Large intestine (tissue), 3 donors: ENCODE data around the gene PTGS2. TPM values are rescaled to one million over a fixed set of nuclear protein-coding genes. Genes with fewer than 3 reads are reported as not detected.

Experiments used
- DNase-seq, 2 donors: peaks; one replicate each; pipeline versions ENCODE4 v3.0.0 to v3.0.0-alpha.2; 2013
- H3K27ac ChIP-seq: one replicate; pipeline ENCODE4 v1.5.1; 2013; ENCODE audit warnings: low read length
- H3K27me3 ChIP-seq: 2 replicates; pipeline ENCODE4 v1.6.1; 2013; ENCODE audit warnings: low read length; ENCODE audit not compliant: control insufficient read depth, insufficient read depth
- H3K36me3 ChIP-seq: 2 replicates; pipeline ENCODE4 v1.6.1; 2013; ENCODE audit warnings: low read length; ENCODE audit not compliant: control insufficient read depth, insufficient read depth
- H3K4me1 ChIP-seq: one replicate; pipeline ENCODE4 v1.6.1; 2013; ENCODE audit warnings: low read length; ENCODE audit not compliant: control insufficient read depth, insufficient read depth
- H3K4me3 ChIP-seq: one replicate; pipeline ENCODE4 v1.5.1; 2013; ENCODE audit warnings: low read length
- H3K9me3 ChIP-seq: one replicate; pipeline ENCODE4 v1.6.1; 2013; ENCODE audit warnings: mild to moderate bottlenecking, low read depth, low read length, moderate library complexity; ENCODE audit not compliant: control insufficient read depth
- WGBS: methylation state at CpG from one replicate; pipeline ENCODE4 v1.1.5; 2013; ENCODE audit warnings: low lambda C conversion rate; ENCODE audit not compliant: insufficient coverage; 5-methylcytosine and 5-hydroxymethylcytosine counted together
- polyA plus RNA-seq: library from polyadenylated mRNA; unstranded; fragments of 120-200 nt; gene quantifications from one replicate; pipeline ENCODE4 v1.2.1, GENCODE V29; 2013

PTGS2 gene
- polyA plus RNA-seq, 1 donor: 12.3 TPM

- H3K4me1 ChIP-seq: no peaks in the 10 kb centered on the region
- no peak for DNase-seq
- no CpG with 5 or more reads among the region's 6 CpGs for WGBS
These were observed 56.7 kb downstream of the PTGS2 start for GRCh38 chr1:186623551-186623950.

More at GRCh38 chr1:186623551-186623950, 56.7 kb downstream of the PTGS2 start:
- Histone ChIP-seq H3K36me3 (no peaks in the 10 kb centered on the region), H3K27me3 (no peaks in the 10 kb centered on the region), H3K4me3 (no peak overlapping the region), H3K27ac (no peak overlapping the region), H3K9me3 (no peaks in the 10 kb centered on the region)

Other genes starting within 250 kb of the PTGS2 start
- 0.25 TPM for gene PDC, start 219.3 kb downstream of the PTGS2 start, polyA plus RNA-seq
- gene PLA2G4A, start 148.5 kb upstream of the PTGS2 start, polyA plus RNA-seq: 15.9 TPM